Lower leg skin (tissue), 4 donors: ENCODE data around the gene HAUS5. TPM values are rescaled to one million over a fixed set of nuclear protein-coding genes. Genes with fewer than 3 reads are reported as not detected.

Experiments used
- DNase-seq, 2 donors: peaks; one replicate each; pipeline ENCODE4 v3.0.0-alpha.2; 2019; ENCODE audit warnings: low spot score in 2 of 2
- H3K4me3 ChIP-seq: fragments of 200-600 bp; sonication (generic); 2 replicates; pipeline ENCODE4 v1.5.1; 2017; ENCODE audit warnings: mild to moderate bottlenecking, low read depth; ENCODE audit not compliant: poor library complexity, severe bottlenecking
- CTCF ChIP-seq, 3 donors: fragments of 450-650 bp; IDR thresholded peaks; one replicate each; pipeline ENCODE4 v1.5.1; 2016; ENCODE audit warnings: antibody characterized with exemption in 3 of 3, mild to moderate bottlenecking in 3 of 3, moderate library complexity in 2 of 3
- POLR2A ChIP-seq, 2 donors: fragments of 450-650 bp; IDR thresholded peaks; one replicate each; pipeline ENCODE4 v1.6.1; 2016 to 2017; ENCODE audit warnings: antibody characterized with exemption in 2 of 2, mild to moderate bottlenecking in 1 of 2, moderate library complexity in 1 of 2
- WGBS, 2 donors: methylation state at CpG; one replicate each; pipeline ENCODE4 v1.1.5; 2018; 5-methylcytosine and 5-hydroxymethylcytosine counted together
- intact Hi-C: fragments of 100-400 bp; cut with DNase I; formaldehyde crosslinking; loops from one replicate; pipeline ENCODE4 v1.15.0; 2023; ENCODE audit warnings: low total_unique reads
- total RNA-seq, 4 donors: library from RNA; depleted of rRNA; stranded (reverse); fragments of >200 nt; gene quantifications; one replicate each; pipeline ENCODE4 v1.1.0, GENCODE V29; 2016

Gene HAUS5
- total RNA-seq, 4 donors from 2014 or later: 8.9 to 15.7 (median 12.2) TPM

DNA sequence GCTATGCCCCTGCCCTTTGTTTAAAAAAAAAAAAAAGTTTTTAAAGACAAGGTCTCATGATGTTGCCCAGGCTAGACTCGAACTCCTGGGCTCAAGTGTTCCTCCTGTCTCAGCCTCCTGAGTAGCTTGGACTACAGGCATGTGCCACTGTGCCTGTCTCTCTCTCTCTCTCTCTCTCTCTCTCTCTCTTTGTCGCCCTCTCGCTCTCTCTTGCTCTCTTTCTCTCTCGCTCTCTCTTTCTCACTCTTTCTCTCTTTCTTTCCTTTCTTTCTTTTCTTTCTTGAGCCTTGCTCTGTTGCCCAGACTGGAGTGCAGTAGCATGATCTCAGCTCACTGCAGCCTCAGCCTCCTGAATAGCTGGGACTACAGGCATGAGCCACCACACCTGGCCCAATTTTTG lies 43.1 kb downstream of the HAUS5 start:
- intact Hi-C loops: no loop called here
- H3K4me3 ChIP-seq: no peak overlapping the region
- TF ChIP-seq POLR2A (IDR thresholded peaks at IDR 0.05): no peak
- TF ChIP-seq CTCF (IDR thresholded peaks at IDR 0.05): no peak
- no peak for DNase-seq
- WGBS, 2 donors: 87 to 94% methylated on average over 4 of the region's 4 CpGs

- intact Hi-C loops: no loop called here
- 85 to 94% methylated on average over 6 of the region's 6 CpGs for WGBS, 2 donors
- H3K4me3 ChIP-seq: no peak overlapping the region
- no peak for DNase-seq
- TF ChIP-seq POLR2A (IDR thresholded peaks at IDR 0.05) (no peak), CTCF (IDR thresholded peaks at IDR 0.05) (no peak)
Measured at GRCh38 chr19:35656700-35657099, 44.2 kb downstream of the HAUS5 start.

- no peak for DNase-seq
- intact Hi-C loops: no loop called here
- TF ChIP-seq POLR2A (IDR thresholded peaks at IDR 0.05): no peak
- no peak for TF ChIP-seq CTCF (IDR thresholded peaks at IDR 0.05)
- WGBS, 2 donors: 90 to 91% methylated on average over 15 of the region's 15 CpGs
- H3K4me3 ChIP-seq: no peak overlapping the region
Measured at GRCh38 chr19:35657904-35658700, 45.6 kb downstream of the HAUS5 start.

GRCh38 chr19:35661995-35662340 lies 49.4 kb downstream of the HAUS5 start:
- intact Hi-C loops: no loop called here
- WGBS, 2 donors: 96 to 97% methylated on average over 6 of the region's 6 CpGs
- no peak overlapping the region for H3K4me3 ChIP-seq
- no peak for DNase-seq
- TF ChIP-seq POLR2A (IDR thresholded peaks at IDR 0.05) (no peak), CTCF (IDR thresholded peaks at IDR 0.05) (no peak)

- 71 to 78% methylated on average over 3 of the region's 3 CpGs for WGBS, 2 donors
- no peak for TF ChIP-seq CTCF (IDR thresholded peaks at IDR 0.05)
- TF ChIP-seq POLR2A (IDR thresholded peaks at IDR 0.05): no peak
- no peak overlapping the region for H3K4me3 ChIP-seq
- DNase-seq: no peak
- intact Hi-C loops: no loop called here
Measured at GRCh38 chr19:35663981-35664380, 51.4 kb downstream of the HAUS5 start.

GRCh38 chr19:35665157-35665556 lies 52.6 kb downstream of the HAUS5 start:
- intact Hi-C loops: no loop called here
- DNase-seq: no peak
- no peak overlapping the region for H3K4me3 ChIP-seq
- TF ChIP-seq CTCF (IDR thresholded peaks at IDR 0.05) (no peak), POLR2A (IDR thresholded peaks at IDR 0.05) (no peak)
- WGBS, 2 donors: 94 to 96% methylated on average over 24 of the region's 24 CpGs
